ENCODE results near the gene METTL22.

Gene METTL22

DNA sequence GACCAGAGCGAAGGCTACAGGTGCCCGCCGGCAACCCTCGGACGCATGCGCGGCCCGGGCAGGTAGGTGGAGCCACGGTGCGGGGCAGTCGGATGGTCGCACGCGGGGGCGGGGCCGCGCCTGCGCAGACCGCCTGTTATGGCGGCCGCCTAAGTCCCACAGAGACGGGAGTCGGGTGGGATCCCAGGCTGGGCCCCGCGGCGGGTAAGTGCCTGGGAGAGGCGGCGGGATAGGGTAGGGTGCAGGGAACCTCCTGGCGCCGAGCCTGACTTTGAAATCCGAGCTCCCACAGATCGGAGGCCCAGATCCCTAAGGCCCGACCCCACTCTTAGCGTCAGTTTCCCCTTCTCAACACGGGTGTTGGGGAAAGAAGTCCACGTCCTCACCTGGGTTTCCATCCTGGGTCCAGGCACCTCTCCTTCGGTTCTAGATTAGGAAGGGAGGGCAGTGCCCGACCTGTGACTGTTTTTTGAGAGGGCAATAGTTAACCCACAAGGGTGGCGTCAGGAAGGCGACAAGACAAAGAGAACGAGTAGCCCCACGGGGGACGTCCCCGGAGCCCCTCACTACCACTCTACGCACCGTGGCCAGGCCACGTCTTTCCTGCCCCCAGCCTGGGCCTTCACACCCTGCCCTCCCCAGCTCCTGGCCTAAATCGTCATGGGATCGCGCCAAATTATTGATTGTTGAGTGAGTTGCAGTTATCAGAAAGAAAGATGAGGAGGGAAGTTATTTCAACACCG lies at the start of gene METTL22:
TSS of gene METTL22 (plus strand) at position 127 of the 743 bp plus-strand sequence. CDS start 3,968 bp downstream, outside the sequence.
- peak; percentile 94 for DNase-seq

GRCh38 chr16:8572063-8572918 lies 49.2 kb upstream of the METTL22 start:
- no peak for DNase-seq

- no peak for DNase-seq
Measured at GRCh38 chr16:8572919-8573724, 48.4 kb upstream of the METTL22 start.

- no peak for DNase-seq
Measured at GRCh38 chr16:8575399-8575798, 46.1 kb upstream of the METTL22 start.

- DNase-seq, result no peak
Measured at GRCh38 chr16:8576141-8577004, 45.1 kb upstream of the METTL22 start.

GRCh38 chr16:8577678-8578304 lies 43.7 kb upstream of the METTL22 start:
- no peak for DNase-seq

DNA sequence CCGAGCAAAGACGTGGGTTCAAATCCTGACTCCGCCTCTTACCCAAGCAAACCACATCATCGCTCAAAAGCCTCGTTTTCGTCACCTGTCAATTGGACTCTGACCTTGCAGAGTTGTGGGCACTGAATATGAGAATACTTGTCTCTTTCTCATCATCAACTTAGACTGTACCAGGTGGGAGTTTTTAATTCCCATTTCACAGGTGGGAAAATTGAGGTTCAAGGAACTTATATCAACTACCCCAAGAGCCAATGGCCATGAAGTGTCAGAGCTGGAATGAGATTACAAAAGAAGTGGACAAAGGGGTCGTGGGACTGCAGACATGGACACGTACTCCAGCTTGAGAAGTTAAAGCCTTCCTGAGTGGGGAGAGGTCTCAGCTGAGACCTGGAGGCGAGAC lies 41.9 kb upstream of the METTL22 start:
- DNase-seq, result no peak

DNA sequence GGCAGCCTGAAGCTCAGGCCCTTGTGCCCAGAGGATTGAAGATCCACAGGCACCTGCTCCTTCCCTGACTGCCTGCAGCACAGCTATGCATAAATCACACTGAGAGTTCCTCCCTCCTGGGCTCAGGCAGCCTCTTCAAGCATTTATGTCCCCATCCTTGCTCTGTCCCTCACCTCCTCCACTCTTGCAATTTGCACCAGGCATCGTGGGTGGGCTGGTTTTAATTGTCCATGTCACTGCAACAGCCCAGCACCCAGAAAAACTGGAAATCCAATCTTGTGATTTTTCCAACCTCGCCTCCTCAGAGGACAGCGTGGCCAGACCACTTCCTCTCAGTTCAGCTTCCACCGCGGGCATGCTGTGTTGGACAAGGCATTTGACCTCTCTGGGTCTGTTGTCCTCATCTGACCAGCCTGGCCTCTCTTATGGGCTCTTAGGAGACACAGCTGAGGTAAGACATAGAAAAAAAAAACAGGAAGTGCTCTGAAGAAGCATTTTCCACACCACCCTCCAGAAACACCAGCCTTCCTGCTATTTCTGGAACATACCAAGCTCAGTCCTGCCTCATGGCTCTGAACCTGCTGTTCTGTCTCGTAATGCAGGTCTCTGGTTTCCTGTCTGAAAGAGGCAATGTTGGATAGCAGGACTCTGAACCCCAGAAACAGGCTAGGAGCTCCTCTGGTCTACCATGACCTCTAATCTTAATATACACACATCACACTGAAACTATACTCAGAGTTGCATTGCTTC lies 39.5 kb upstream of the METTL22 start:
- no peak for DNase-seq

DNA sequence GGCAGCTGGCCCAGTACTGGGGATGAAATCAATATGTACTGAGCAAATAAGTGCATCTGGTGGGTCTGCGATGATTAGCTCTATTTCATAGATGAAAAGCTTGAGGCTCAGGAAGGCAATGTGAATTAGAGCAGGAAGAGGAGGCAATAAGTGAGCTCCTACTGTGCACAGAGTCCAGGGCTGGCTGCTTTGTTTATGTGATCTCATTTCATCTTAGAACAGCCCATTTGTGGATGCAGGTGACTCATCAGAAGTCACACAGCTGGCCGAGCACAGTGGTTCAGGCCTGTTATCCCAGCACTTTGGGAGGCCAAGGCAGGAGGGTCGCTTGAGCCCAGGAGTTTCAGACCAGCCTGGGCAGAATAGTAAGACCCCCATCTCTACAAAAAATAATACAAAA lies 38.3 kb upstream of the METTL22 start:
- DNase-seq, result no peak

GRCh38 chr16:8583732-8584131 lies 37.8 kb upstream of the METTL22 start:
- DNase-seq, result no peak

GRCh38 chr16:8585041-8585440 lies 36.5 kb upstream of the METTL22 start:
- no peak for DNase-seq

GRCh38 chr16:8585857-8586256 lies 35.6 kb upstream of the METTL22 start:
- no peak for DNase-seq

DNA sequence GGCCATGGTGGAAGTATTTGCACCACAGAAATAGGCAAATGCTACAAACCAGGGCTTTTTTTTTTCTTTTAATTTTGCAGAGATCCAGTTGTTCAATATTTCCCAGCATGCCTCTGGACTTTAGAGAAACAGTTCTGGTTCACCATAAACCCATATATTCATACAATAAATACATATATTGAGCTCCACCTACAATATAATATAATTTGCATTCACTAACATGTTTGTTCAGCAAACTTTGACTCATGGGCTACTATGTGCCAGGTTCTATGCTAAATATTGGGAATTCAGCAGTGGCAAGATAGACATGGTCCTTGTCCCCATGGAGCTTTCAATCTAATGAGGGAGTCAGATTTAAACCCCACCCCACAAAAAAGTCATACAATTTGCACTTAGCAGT lies 34.4 kb upstream of the METTL22 start:
- DNase-seq, result no peak

DNA sequence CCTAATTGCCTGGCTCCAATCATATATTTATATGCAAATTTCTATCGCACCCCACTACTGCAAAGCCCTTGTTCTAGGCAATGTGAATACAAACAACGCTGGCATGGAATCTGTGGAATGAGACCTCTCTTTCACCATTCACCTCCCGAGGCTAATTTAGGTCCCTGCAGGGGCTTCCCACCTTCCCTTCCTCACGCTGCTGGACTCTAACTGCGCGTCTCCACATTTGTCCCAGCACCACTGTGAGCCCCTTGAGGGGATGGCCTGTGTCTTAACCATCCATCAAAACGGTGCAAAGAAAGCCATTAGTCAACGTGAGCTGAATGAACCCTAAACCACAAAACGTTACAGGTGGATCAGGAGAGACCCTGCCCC lies 32.8 kb upstream of the METTL22 start:
- no peak for DNase-seq

DNA sequence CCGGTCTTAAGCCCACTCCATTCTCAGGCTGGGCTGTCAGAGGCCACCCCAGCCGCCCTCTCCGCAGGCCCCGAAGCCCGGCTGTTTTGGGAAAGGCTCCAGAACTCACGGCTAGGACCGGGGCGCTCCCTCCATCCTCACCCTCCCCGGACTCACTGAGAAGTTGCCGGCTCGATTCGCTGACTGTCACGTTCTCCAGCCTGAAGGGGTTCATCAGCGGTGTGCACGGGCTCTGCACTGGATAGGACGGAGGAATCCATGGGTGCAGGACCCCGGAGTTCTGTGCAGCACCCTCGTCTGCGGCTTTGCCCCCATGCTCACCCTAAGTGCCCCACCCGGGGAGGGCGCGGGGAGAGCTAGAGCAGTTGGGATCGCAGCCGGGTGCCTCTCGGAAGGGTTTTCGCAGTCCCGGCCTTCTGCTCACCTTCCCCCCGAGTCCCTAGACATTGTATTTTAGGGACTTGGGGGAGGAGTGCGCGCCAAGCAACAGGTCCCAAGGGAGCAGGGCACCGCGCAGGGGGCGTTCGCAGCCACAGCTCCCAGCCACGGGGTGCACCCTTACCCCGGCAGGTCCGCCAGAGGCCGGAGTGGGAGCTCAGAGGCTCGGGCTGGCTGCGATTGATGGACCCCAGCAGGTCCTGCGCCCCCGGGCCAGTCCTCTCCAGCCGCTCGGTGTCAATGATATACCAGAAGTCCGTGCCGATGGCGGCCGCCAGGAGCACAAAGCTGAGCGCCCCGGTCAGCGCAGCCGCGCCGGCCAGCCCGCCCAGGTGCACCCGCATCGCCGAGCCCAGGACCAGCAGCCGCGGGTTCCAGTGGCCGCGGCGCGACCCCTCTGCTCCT lies 32.2 kb upstream of the METTL22 start:
- no peak for DNase-seq

DNA sequence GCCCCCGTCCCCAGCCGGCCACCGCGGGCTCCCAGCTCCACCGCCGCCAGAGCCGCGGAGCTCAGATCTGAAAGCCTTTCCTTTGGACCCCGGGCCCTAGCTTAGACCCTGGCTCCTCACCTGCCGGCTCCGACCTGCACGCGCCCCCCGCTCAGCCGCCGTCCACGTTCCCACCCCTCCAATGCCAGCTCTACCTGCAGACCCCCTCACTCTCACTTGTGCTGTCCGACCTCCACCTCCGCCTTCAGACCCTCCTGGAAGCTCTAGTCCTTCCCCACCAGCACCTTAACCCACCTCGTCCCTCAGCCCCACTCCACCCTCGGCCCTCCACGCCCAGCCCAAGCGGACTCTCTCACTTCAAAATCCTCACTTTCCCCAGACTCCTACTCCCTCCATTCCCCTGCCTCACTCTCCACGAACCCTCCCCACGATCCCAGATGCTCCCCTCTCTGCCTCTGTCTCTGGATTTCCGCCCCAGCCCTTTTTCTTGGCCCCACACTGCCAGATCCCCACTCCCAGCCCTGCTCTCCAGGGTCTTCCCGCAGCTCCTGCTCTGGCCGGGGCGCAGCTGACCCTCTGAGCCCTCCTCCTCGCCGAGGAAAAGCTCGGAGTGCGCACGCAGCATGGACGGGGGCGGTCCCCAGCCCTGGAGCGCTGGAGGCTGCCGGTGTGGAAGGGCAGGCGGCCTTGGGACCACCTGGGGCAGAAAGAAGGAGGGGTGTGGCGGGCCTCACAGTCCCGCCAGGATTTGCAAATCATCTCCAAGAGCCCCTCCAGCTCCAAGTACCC lies 31.4 kb upstream of the METTL22 start, which contains the start of gene TMEM114:
TSS of gene TMEM114 (minus strand) at position 612 of the 789 bp plus-strand sequence. CDS start 673 bp downstream, outside the sequence.
- DNase-seq, result no peak

DNA sequence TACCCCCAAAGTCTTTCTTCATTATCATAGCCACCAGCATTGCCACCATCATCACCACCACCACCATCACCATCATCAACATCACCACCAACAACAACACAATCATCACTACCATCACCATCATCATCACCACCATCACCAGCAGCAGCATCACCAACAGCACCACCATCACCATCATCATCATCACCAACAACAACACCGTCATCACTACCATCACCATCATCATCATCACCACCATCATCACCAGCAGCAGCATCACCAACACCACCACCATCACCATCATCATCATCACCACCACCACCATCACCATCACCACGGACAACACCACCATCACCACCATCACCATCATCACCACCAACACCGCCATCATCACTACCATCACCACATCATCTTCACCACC lies 30.7 kb upstream of the METTL22 start:
- no peak for DNase-seq

GRCh38 chr16:8591451-8591850 lies 30.0 kb upstream of the METTL22 start:
- DNase-seq, result no peak

GRCh38 chr16:8594149-8594666 lies 27.3 kb upstream of the METTL22 start:
- DNase-seq, result no peak
